Measurements from ENCODE around the gene KLRF1.
"Not testable (repeated sequence)": the region's sequence is repeated elsewhere in the genome, so short reads cannot be mapped to it uniquely, and the experiment has no call there.

The KLRF1 gene

GRCh38 chr12:9870286-9870866 lies 43.1 kb downstream of the KLRF1 start:
- DNase-seq (ENCODE audit: low spot score): peak; percentile 19

DNA sequence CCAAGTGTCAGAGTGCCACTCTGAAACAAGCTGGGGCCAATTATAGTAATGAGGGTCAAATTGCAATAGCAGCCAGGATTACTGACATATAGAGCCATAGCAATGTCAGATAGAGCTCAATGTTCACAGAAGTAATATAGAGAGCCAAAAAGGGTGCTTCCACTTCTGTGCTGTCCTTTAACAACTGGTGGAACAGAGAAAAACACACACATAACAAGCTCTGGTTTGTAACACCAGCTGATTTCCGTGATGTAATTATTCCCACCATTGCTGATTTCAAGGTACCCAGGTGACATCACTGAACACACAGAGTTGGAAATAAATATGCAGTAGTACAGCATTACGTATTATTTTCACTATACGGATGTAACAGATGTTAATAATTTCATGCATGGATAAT lies 44.9 kb downstream of the KLRF1 start:
- DNase-seq (ENCODE audit: low spot score): no peak

- DNase-seq (ENCODE audit: low spot score): no peak
Observed at GRCh38 chr12:9872742-9873141, 45.5 kb downstream of the KLRF1 start.

DNA sequence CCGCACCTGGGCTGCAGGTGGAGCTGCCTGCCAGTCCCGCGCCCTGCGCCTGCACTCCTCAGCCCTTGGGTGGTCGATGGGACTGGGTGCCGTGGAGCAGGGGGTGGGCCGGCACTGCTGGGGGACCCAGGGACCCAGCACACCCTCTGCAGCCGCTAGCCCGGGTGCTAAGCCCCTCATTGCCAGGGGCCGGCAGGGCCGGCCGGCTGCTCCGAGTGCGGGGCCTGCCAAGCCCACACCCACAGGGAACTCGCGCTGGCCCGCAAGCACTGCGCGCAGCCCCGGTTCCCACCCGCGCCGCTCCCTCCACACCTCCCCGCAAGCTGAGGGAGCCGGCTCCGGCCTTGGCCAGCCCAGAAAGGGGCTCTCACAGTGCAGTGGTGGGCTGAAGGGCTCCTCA lies 48.8 kb downstream of the KLRF1 start:
- DNase-seq (ENCODE audit: low spot score): not testable (repeated sequence)

- DNase-seq (ENCODE audit: low spot score): no peak
Observed at GRCh38 chr12:9880532-9881078, 53.3 kb downstream of the KLRF1 start.

- DNase-seq (ENCODE audit: low spot score): no peak
Observed at GRCh38 chr12:9881246-9881645, 54.0 kb downstream of the KLRF1 start, which contains the start of gene KLRF2. TSS of gene KLRF2 (plus strand) at chr12:9881489. CDS start at chr12:9881596, 107 bp downstream.

GRCh38 chr12:9881988-9882387 lies 54.7 kb downstream of the KLRF1 start:
- no peak for DNase-seq (ENCODE audit: low spot score)

- DNase-seq (ENCODE audit: low spot score): no peak
Observed at GRCh38 chr12:9883175-9883574, 55.9 kb downstream of the KLRF1 start.

- no peak for DNase-seq (ENCODE audit: low spot score)
Observed at GRCh38 chr12:9888665-9889273, 61.5 kb downstream of the KLRF1 start.

All from CD4-positive, alpha-beta T cell treated with Interleukin-15 for 4 hours (primary cell).